OCI-LY3 (cell line): Measurements from ENCODE around the gene PFAS.

Experiments used
- CTCF ChIP-seq: fragments of 200-600, 300-600 bp; sonication (generic); IDR thresholded peaks from 2 replicates; pipeline ENCODE4 v1.5.1; 2014; ENCODE audit warnings: antibody characterized with exemption, low read length, low read depth
- EZH2phosphoT487 ChIP-seq: fragments of 200-600 bp; shearing (Covaris generic); IDR thresholded peaks from 2 replicates; pipeline ENCODE4 v1.6.1; 2018; ENCODE audit warnings: antibody characterized with exemption, mixed run types, low read depth

DNA sequence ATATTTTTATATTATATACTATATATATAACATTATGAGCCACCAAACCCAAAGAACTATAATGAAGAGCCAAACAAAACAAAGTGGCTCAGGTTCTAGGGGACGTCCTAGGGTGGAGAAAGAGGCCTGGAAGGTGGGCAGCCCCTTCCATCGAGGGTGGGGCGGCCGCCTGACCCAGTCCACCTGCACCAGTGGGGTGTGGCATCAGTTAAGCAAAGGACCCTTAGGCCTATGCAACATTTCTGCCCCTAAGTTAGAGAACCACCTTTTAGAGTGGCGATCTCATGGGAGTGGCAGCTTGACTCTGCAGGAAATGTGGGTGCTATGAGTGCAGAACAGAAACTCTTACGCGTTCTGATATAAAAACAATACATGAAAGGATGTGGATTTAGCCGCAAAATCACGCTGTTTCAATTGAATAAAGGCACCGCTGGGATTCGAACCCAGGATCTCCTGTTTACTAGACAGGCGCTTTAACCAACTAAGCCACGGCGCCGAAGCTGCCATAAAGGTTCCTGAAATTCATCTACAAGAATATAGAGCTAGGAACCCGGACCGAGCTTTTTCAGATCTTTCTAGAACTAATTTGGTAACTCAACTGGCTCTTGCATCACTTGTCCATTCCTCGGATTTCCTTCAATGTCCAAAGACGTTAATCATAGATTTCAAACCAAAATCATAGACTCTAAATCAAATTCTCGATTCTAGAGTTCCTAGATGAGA is 23.1 kb upstream of the PFAS start:
- TF ChIP-seq CTCF (no peak), EZH2phosphoT487 (no peak)
